H9 (cell line): Measurements from ENCODE around the gene ITGA8. TPM values are rescaled to one million over a fixed set of nuclear protein-coding genes. Genes with fewer than 3 reads are reported as not detected.

Experiments used
- DNase-seq: peaks from one replicate; pipeline ENCODE4 v3.0.0-alpha.2; 2017
- H2AFZ ChIP-seq: one replicate; pipeline ENCODE4 v1.6.1; 2013; ENCODE audit warnings: mild to moderate bottlenecking, low read length, control low read depth, moderate library complexity
- H2AK5ac ChIP-seq: 2 replicates; pipeline ENCODE4 v1.6.1; 2013; ENCODE audit warnings: low read length, control low read depth, mixed read lengths; ENCODE audit not compliant: insufficient read length
- H2BK120ac ChIP-seq: one replicate; pipeline ENCODE4 v1.6.1; 2013; ENCODE audit warnings: low read depth, mild to moderate bottlenecking, low read length, control low read depth, inconsistent platforms; ENCODE audit not compliant: poor library complexity, severe bottlenecking
- H2BK12ac ChIP-seq: 2 replicates; pipeline ENCODE4 v1.6.1; 2013; ENCODE audit warnings: low read length, control low read depth, mixed read lengths, low read depth; ENCODE audit not compliant: insufficient read length
- H2BK15ac ChIP-seq: 2 replicates; pipeline ENCODE4 v1.6.1; 2013; ENCODE audit warnings: low read depth, low read length, control low read depth
- H2BK20ac ChIP-seq: one replicate; pipeline ENCODE4 v1.6.1; 2013; ENCODE audit warnings: low read depth, mild to moderate bottlenecking, low read length, control low read depth, inconsistent platforms; ENCODE audit not compliant: poor library complexity, severe bottlenecking
- H2BK5ac ChIP-seq: 2 replicates; pipeline ENCODE4 v1.6.1; 2013; ENCODE audit warnings: low read length, control low read depth, mixed read lengths; ENCODE audit not compliant: insufficient read length
- H3K14ac ChIP-seq: 2 replicates; pipeline ENCODE4 v1.6.1; 2013; ENCODE audit warnings: low read length, control low read depth; ENCODE audit not compliant: insufficient read depth
- H3K18ac ChIP-seq: 2 replicates; pipeline ENCODE4 v1.6.1; 2013; ENCODE audit warnings: low read depth, mild to moderate bottlenecking, mixed read lengths, low read length, control low read depth; ENCODE audit not compliant: insufficient read length
- H3K23ac ChIP-seq: 2 replicates; pipeline ENCODE4 v1.6.1; 2013; ENCODE audit warnings: low read length, control low read depth, mixed read lengths, low read depth; ENCODE audit not compliant: insufficient read length
- H3K23me2 ChIP-seq: 2 replicates; pipeline ENCODE4 v1.6.1; 2013; ENCODE audit warnings: low read depth, mild to moderate bottlenecking, mixed read lengths, low read length, control low read depth; ENCODE audit not compliant: insufficient read length, poor library complexity, severe bottlenecking
- H3K27ac ChIP-seq: 2 replicates; pipeline ENCODE4 v1.5.1; 2013; ENCODE audit warnings: low read length, control low read depth, mixed read lengths, low read depth; ENCODE audit not compliant: insufficient read length
- H3K27me3 ChIP-seq: 2 replicates; pipeline ENCODE4 v1.6.1; 2013; ENCODE audit warnings: low read length, control low read depth, inconsistent platforms; ENCODE audit not compliant: insufficient read depth
- H3K4ac ChIP-seq: 2 replicates; pipeline ENCODE4 v1.6.1; 2013; ENCODE audit warnings: low read depth, mild to moderate bottlenecking, control low read depth, inconsistent platforms, low read length, moderate library complexity
- H3K4me1 ChIP-seq: 2 replicates; pipeline ENCODE4 v1.6.1; 2013; ENCODE audit warnings: low read length, control low read depth, inconsistent platforms; ENCODE audit not compliant: insufficient read depth
- H3K4me2 ChIP-seq: 2 replicates; pipeline ENCODE4 v1.6.1; 2013; ENCODE audit warnings: low read length, control low read depth, mixed read lengths; ENCODE audit not compliant: insufficient read length, insufficient read depth
- H3K56ac ChIP-seq: 2 replicates; pipeline ENCODE4 v1.6.1; 2013; ENCODE audit warnings: low read depth, mild to moderate bottlenecking, mixed read lengths, low read length, control low read depth; ENCODE audit not compliant: insufficient read length
- H3K79me1 ChIP-seq: 2 replicates; pipeline ENCODE4 v1.6.1; 2013; ENCODE audit warnings: low read depth, mild to moderate bottlenecking, moderate library complexity, low read length, control low read depth, inconsistent platforms; ENCODE audit not compliant: insufficient read depth, poor library complexity, severe bottlenecking
- H3K79me2 ChIP-seq: 2 replicates; pipeline ENCODE4 v1.6.1; 2013; ENCODE audit warnings: low read length, control low read depth, inconsistent platforms; ENCODE audit not compliant: insufficient read depth
- H3K9ac ChIP-seq: 2 replicates; pipeline ENCODE4 v1.6.1; 2013; ENCODE audit warnings: low read length, control low read depth, mixed read lengths; ENCODE audit not compliant: insufficient read length; ENCODE audit errors: extremely low read depth
- H3K9me3 ChIP-seq: one replicate; pipeline ENCODE4 v1.6.1; 2013; ENCODE audit warnings: low read depth, low read length, inconsistent platforms; ENCODE audit not compliant: control insufficient read depth
- H3T11ph ChIP-seq: one replicate; pipeline ENCODE4 v1.6.1; 2013; ENCODE audit warnings: mild to moderate bottlenecking, low read length, control low read depth, inconsistent platforms
- H4K20me1 ChIP-seq: one replicate; pipeline ENCODE4 v1.6.1; 2013; ENCODE audit not compliant: control insufficient read depth, insufficient read length, insufficient read depth
- H4K5ac ChIP-seq: 2 replicates; pipeline ENCODE4 v1.6.1; 2013; ENCODE audit warnings: low read depth, mild to moderate bottlenecking, mixed read lengths, low read length, control low read depth; ENCODE audit not compliant: insufficient read length
- H4K8ac ChIP-seq: replicated peaks from 2 replicates; pipeline ENCODE4 v1.6.1; 2013; ENCODE audit warnings: low read length, control low read depth, mixed read lengths, low read depth; ENCODE audit not compliant: insufficient read length
- H4K91ac ChIP-seq: 2 replicates; pipeline ENCODE4 v1.6.1; 2013; ENCODE audit warnings: low read depth, mild to moderate bottlenecking, moderate library complexity, mixed read lengths, low read length, control low read depth; ENCODE audit not compliant: insufficient read length
- H3K27ac Mint-ChIP-seq, 3 experiments: 2 replicates in 2 of 3; 3 replicates in 1 of 3; pipeline ENCODE4 v1.8.0; 2020 to 2021; ENCODE audit warnings: mixed read lengths in 3 of 3, mild to moderate bottlenecking in 1 of 3, moderate library complexity in 1 of 3
- H3K27me3 Mint-ChIP-seq: 2 replicates; pipeline ENCODE4 v1.8.0; 2021; ENCODE audit warnings: low read depth, mild to moderate bottlenecking, moderate library complexity, mixed read lengths
- H3K36me3 Mint-ChIP-seq, 3 experiments: 2 replicates in 2 of 3; 3 replicates in 1 of 3; pipeline ENCODE4 v1.8.0; 2020 to 2021; ENCODE audit warnings: low read depth in 3 of 3, mixed read lengths in 3 of 3; ENCODE audit not compliant: insufficient read depth in 1 of 3
- H3K4me1 Mint-ChIP-seq, 2 experiments: 2 replicates each; pipeline ENCODE4 v1.8.0; 2020; ENCODE audit warnings: mixed read lengths in 2 of 2
- H3K4me3 Mint-ChIP-seq, 2 experiments: 2 replicates in 1 of 2; 3 replicates in 1 of 2; pipeline ENCODE4 v1.8.0; 2020 to 2021; ENCODE audit warnings: mild to moderate bottlenecking in 2 of 2, mixed read lengths in 2 of 2, moderate library complexity in 1 of 2
- H3K9me3 Mint-ChIP-seq, 2 experiments: 2 replicates in 1 of 2; 3 replicates in 1 of 2; pipeline ENCODE4 v1.8.0; 2020; ENCODE audit warnings: mild to moderate bottlenecking in 2 of 2, mixed read lengths in 2 of 2, moderate library complexity in 1 of 2
- WGBS: extraction: QIAGEN DNeasy Blood & Tissue Kit; methylation state at CpG from one replicate; pipeline ENCODE4 v1.1.7; 2013; ENCODE audit warnings: missing lambda C conversion rate, low lambda C conversion rate, mixed read lengths; ENCODE audit not compliant: insufficient read length; ENCODE audit errors: extremely low coverage; 5-methylcytosine and 5-hydroxymethylcytosine counted together
- total RNA-seq: library from RNA; stranded (reverse); gene quantifications from 2 replicates; pipeline ENCODE4 v1.2.1, GENCODE V29; 2021
- TF ChIP-seq, protein P1 (sequence below): fragments of 200-600 bp; sonication (generic); conservative IDR thresholded peaks from 3 replicates; pipeline ENCODE4 v1.8.0; 2021; ENCODE audit warnings: antibody characterized with exemption, mild to moderate bottlenecking

ITGA8 gene
- total RNA-seq, 1 experiment from 2014 or later, result not detected

DNA sequence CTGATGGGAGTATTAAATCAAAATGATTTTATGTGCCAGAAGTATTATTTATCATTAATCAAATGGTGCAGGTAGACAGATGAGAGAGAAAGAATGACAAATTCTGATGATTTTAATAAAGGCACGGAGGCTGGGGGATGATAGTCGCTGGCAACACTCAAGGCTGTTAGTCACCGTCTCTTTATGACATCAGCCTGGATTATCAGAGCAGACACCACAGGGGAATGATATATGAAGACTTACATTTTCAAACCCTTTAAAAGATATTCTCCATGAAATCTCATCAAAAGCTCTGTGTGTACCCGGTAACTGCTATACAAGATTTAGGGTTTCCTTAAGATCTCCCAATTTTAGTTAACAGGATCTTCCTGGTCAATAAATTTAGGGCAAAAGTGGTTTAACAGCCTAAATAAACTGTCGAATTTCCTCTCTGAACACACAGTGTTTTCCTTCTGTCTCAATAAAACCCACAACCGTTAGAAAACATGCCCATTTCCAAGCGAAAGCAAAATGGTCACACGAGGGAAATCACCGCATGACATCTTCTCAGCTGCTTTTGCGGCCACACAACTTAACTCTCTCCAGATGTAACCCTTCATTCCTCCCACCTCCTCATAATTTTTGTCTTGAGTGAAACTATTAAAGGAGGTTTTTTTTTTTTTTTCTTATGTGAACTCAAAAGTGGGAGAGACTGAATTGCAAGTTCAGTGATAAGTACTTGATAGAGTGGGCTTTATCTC is 215.5 kb downstream of the ITGA8 start:
- Histone ChIP-seq H3K27me3 (peaks cover 2% of the 10 kb centered on the region; the same call in 1 of the 2 replicates), H3K9ac (no peak overlapping the region), H3K4ac (no peak overlapping the region), H3K79me2 (no peaks in the 10 kb centered on the region), H3K79me1 (no peaks in the 10 kb centered on the region), H3T11ph (no peak overlapping the region), H3K27ac (no peak overlapping the region), H2BK5ac (no peak overlapping the region), H4K8ac (no peak overlapping the region), H2BK12ac (no peak overlapping the region), H3K18ac (no peak overlapping the region), H2BK20ac (no peak overlapping the region), H4K20me1 (no peaks in the 10 kb centered on the region), H3K14ac (no peak overlapping the region), H3K23me2 (no peaks in the 10 kb centered on the region), H4K91ac (no peak overlapping the region), H3K23ac (no peak overlapping the region), H3K4me2 (no peak overlapping the region), H4K5ac (no peak overlapping the region), H2AFZ (no peak overlapping the region), H3K56ac (no peak overlapping the region), H3K4me1 (no peaks in the 10 kb centered on the region), H2BK15ac (no peak overlapping the region), H2BK120ac (no peak overlapping the region), H3K9me3 (no peaks in the 10 kb centered on the region), H2AK5ac (no peak overlapping the region)
- Mint-ChIP-seq H3K4me3 (no peak overlapping the region), H3K36me3 (peaks cover 0 to 27% (median 2%) of the 10 kb centered on the region in 3 experiments; a peak in 4 of 7 replicates), H3K4me1 (peaks cover 16 to 21% of the 10 kb centered on the region in 2 experiments), H3K9me3 (peaks cover 9 to 22% of the 10 kb centered on the region in 2 experiments), H3K27ac (no peak overlapping the region), H3K27me3 (peaks cover 40% of the 10 kb centered on the region)
- no peak for DNase-seq
- no CpG with 5 or more reads among the region's 10 CpGs for WGBS
- TF ChIP-seq, protein P1, sequence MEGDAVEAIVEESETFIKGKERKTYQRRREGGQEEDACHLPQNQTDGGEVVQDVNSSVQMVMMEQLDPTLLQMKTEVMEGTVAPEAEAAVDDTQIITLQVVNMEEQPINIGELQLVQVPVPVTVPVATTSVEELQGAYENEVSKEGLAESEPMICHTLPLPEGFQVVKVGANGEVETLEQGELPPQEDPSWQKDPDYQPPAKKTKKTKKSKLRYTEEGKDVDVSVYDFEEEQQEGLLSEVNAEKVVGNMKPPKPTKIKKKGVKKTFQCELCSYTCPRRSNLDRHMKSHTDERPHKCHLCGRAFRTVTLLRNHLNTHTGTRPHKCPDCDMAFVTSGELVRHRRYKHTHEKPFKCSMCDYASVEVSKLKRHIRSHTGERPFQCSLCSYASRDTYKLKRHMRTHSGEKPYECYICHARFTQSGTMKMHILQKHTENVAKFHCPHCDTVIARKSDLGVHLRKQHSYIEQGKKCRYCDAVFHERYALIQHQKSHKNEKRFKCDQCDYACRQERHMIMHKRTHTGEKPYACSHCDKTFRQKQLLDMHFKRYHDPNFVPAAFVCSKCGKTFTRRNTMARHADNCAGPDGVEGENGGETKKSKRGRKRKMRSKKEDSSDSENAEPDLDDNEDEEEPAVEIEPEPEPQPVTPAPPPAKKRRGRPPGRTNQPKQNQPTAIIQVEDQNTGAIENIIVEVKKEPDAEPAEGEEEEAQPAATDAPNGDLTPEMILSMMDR, result no peak
